ENCODE measurements around the gene SNX5.

DNA sequence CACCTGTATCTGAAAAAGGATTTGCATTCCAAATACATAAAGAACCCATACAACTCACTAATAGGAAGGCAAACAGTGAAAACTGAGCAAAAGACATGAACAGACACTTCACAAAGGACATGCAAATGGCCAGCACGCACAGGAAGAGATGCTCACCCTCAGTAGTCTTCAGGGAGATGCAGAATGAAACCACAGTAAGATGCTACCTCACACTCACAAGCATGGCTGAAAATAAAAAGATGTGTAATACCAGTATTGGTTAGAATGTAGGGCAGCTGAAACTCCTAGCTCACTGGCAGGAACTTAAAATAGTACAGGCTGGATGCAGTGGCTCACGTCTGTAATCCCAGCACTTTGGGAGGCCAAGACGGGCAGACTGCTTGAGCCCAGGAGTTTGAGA lies 64.6 kb downstream of the SNX5 start:
- TF ChIP-seq, protein P1, sequence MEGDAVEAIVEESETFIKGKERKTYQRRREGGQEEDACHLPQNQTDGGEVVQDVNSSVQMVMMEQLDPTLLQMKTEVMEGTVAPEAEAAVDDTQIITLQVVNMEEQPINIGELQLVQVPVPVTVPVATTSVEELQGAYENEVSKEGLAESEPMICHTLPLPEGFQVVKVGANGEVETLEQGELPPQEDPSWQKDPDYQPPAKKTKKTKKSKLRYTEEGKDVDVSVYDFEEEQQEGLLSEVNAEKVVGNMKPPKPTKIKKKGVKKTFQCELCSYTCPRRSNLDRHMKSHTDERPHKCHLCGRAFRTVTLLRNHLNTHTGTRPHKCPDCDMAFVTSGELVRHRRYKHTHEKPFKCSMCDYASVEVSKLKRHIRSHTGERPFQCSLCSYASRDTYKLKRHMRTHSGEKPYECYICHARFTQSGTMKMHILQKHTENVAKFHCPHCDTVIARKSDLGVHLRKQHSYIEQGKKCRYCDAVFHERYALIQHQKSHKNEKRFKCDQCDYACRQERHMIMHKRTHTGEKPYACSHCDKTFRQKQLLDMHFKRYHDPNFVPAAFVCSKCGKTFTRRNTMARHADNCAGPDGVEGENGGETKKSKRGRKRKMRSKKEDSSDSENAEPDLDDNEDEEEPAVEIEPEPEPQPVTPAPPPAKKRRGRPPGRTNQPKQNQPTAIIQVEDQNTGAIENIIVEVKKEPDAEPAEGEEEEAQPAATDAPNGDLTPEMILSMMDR (conservative IDR thresholded peaks at IDR 0.05; ENCODE audit: low read length), result no peak
- TF ChIP-seq EZH2phosphoT487 (IDR thresholded peaks at IDR 0.05; ENCODE audit: borderline replicate concordance, low read depth, low read length), result no peak

Measured in OCI-LY7 (cell line).